SKM-1 treated with dmso at 0.1 percent for 144 hours (cell line): ENCODE data around the gene AKAP8L.
A peak's percentile ranks its signal among the peaks of the same experiment; 100 is the strongest.
"Not testable (repeated sequence)": the region's sequence is repeated elsewhere in the genome, so short reads cannot be mapped to it uniquely, and the experiment has no call there.

Experiments used
- DNase-seq: peaks from one replicate; lab custom pipeline; 2025; ENCODE audit not compliant: unreplicated experiment; lab: John Stamatoyannopoulos, UW

The AKAP8L gene

GRCh38 chr19:15363791-15364190 is 55.0 kb downstream of the AKAP8L start:
- DNase-seq: not testable (repeated sequence)

DNA sequence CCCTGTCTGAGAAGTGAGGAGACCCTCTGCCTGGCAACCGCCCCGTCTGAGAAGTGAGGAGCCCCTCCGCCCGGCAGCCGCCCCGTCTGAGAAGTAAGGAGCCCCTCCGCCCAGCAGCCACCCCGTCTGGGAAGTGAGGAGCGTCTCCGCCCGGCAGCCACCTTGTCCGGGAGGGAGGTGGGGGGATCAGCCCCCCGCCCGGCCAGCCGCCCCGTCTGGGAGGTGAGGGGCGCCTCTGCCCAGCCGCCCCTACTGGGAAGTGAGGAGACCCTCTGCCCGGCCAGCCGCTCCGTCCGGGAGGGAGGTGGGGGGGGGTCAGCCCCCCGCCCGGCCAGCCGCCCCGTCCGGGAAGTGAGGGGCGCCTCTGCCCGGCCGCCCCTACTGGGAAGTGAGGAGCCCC is 55.7 kb downstream of the AKAP8L start:
- not testable (repeated sequence) for DNase-seq

DNA sequence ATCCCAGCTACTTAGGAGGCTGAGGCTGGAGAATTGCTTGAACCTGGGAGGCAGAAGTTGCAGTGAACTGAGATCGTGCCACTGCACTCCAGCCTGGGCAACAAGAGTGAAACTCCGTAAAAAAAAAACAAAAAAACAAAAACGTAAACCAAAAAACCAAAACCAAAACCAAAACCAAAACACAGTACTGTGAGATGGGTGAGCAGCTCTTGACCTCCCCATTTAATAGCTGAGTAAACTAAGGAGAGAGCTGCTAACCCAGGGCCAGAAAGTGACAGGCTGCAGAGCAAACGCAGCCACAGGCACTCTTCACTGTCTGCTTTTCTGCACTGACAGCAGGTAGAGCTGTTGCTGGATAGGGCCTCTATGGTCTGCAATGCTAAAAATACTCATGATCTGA is 58.8 kb downstream of the AKAP8L start:
- DNase-seq: not testable (repeated sequence)

GRCh38 chr19:15358918-15359317 is 59.9 kb downstream of the AKAP8L start:
- no peak for DNase-seq

DNA sequence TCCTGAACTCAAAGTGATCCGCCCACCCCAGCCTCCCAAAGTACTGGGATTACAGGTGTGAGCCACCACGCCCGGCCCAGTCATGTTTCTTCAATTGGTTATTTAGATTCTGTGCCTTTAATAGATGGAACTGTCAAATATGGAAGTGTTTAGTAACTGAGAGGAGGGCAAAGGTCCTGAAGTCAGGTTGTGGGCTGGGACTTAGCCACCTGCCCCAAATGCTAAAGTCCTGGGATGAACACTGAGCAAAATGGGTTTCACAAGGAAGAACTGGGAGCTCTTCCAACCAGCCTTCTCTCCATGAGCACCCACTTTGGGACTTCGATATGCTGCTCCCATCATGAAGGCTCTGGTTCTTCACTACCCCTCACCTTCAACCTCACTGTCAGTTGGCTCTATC is 60.9 kb downstream of the AKAP8L start:
- DNase-seq: no peak

DNA sequence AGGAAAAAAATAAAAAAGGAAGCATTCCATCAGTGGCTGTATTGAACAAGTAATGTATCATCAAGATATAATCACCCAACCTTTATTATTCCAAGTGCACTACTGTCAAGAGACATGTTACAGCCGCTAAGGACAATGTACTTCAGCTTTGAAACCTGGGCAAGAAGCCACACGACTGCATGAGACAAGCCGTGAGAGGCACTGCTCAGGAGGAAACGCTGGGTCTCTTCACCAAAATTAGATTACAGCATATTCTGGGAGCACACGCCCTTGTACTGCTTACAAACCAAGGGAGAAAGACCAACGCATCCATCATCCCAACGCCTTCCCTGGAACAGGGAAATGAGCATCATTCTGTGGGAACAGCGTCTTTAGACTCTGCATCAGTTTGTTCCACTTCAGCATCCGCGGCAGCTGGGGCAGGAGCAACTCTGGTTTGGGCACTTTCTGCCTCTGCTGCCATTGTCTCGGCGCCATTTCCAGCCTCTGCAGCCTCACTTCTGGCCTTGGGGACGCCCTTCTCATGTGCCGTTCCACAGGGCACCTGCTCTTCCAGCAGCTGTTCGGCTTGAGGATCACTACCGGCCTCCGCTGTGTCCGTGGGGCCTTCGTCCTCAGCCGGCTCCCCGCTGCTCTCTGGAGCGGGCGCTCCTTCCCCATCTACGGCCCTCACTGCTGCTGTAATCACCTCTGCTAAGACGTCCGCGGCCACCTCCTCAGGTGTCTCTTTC is 64.1 kb downstream of the AKAP8L start:
- DNase-seq: no peak

DNA sequence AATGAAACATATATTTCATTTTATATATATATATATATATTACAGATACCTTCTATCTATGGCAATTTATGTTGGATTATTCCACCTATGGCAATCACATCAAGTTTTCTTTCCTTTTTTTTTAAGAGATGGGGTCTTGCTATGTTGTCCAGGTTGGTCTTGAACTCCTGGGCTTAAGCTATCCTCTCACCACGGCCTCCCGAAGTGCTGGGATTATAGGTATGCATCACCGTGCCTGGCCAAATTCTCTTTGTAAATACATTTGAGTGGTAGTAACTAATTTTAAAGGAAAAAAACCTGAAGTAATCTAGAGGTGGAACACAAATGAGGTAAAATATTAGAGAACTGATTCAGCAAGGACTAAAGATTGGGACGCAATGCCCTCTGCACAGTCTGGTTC is 64.9 kb downstream of the AKAP8L start:
- no peak for DNase-seq

GRCh38 chr19:15352535-15352934 is 66.3 kb downstream of the AKAP8L start:
- DNase-seq: not testable (repeated sequence)

DNA sequence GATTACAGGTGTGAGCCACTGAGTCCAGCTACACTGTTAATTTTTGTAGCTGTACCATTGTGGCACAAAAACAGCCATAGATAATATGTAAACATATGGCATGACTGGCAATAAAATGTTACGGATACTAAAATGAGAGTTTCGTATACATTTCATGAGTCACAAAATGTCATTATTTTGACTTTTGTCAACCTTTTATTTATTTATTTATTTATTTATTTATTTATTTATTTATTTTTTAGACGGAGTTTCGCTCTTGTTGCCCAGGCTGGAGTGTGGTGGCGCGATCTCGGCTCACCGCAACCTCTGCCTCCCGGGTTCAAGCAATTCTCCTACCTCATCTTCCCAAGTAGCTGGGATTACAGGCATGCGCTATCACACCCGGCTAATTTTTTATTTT is 77.5 kb downstream of the AKAP8L start:
- DNase-seq: not testable (repeated sequence)

DNA sequence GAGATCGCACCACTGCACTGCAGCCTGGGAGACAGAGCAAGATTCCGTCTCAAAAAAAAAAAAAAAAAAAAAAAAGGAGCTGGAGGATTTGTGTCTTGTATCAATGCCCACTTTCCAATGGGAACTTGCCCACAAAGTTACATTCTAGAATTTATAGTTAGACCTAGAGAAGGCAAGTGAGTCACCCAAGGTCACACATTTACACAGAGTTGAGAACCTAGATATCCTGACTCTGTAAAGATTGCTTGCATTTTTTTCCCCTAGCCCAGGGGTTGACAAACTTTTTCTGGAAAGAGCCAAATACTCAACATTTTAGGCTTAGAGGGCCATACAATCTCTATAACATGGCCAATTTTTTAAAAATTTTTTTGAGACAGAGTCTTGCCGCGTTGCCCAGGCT is 78.7 kb downstream of the AKAP8L start:
- no peak for DNase-seq

DNA sequence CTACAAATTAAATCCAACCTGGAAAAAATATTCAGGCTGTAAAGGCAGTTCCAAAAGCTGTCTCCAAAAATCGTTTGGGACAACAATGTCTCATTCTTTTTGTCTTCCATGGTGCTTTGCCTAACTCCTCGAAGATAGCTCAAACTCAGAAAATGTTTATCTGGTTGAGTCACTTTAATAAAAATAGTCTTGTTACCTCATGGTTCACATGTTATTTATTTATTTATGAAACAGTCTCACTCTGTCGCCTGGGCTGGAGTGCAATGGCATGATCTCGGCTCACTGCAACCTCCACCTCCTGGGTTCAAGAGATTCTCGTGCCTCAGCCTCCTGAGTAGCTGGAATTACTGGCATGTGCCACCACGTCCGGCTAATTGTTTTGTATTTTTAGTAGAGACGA is 81.6 kb downstream of the AKAP8L start:
- DNase-seq: no peak

DNA sequence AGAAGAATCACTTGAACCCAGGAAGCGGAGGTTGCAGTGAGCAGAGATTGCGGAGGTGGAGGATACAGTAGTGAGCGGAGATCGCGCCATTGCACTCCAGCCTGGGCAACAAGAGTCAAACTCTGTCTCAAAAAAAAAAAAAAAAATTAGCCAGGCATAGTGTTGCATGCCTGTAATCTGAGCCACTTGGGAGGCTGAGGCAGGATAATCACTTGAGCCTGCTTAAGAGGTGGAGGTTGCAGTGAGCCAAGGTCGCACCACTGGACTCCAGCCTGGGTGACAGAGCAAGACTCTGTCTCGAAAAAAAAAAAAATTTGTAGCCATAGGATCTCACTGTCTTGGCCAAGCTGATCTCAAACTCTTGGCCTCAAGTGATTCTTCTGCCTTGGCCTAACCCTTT is 82.8 kb downstream of the AKAP8L start:
- not testable (repeated sequence) for DNase-seq

- peak; percentile 42 for DNase-seq
These were observed 86.3 kb downstream of the AKAP8L start, which contains the start of gene BRD4 for GRCh38 chr19:15332311-15332996. BRD4 (minus strand) TSS chr19:15332539; CDS start chr19:15273099, 59,440 bp downstream.

GRCh38 chr19:15331419-15332310 is 87.1 kb downstream of the AKAP8L start:
- DNase-seq: peak; percentile 29

DNA sequence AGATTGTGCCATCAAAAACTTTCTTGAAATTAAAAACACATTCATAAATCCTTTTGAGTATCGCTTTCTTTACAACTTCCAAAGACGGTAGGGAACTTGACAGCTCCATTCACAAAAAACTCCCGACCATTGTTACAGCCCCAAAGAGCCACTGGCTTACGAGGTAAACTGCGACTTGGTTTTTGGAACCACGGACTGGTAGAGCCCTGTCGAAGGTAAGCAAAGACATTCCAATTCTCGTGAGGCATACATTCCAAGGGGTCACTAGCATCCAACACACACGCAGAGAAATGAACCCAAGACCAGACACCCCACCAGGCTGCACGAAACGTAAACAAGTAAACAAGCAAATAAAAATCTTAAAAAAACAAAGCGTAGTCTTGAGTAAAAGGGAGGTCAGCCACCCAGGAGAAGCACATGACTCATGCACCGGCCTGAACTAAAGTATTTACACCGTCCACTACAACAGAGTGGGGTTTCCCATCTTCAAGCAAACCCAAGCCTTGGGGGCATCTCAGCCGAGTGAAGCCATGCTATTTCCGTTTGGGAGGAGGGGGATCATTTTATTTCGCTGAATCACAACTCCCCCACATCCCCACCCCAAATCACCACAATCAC is 87.9 kb downstream of the AKAP8L start:
- no peak for DNase-seq
